RWPE1 (cell line): ENCODE results near the gene ANKLE2.

Source experiments
- CTCF ChIA-PET: fragments of 350-600 bp; sonication (Branson Sonifier 250); formaldehyde crosslinking; extraction: SDS; loops from one replicate; lab custom pipeline; 2021; lab: Yijun Ruan, JAX
- POLR2A ChIA-PET: fragments of 400-600 bp; formaldehyde crosslinking; extraction: SDS; loops from one replicate; lab custom pipeline; 2020; ENCODE audit warnings: antibody characterized with exemption; ENCODE audit not compliant: low non-redundant PET; lab: Yijun Ruan, JAX
- DNase-seq: peaks from one replicate; pipeline ENCODE4 v3.0.0; 2012; ENCODE audit warnings: low spot score
- H3K27ac ChIP-seq: fragments of 450-650 bp; 2 replicates; pipeline ENCODE4 v1.5.1; 2017
- TF ChIP-seq, protein P1 (sequence below): fragments of 450-650 bp; conservative IDR thresholded peaks from 2 replicates; pipeline ENCODE4 v1.5.1; 2017; ENCODE audit warnings: low read depth, mild to moderate bottlenecking

Gene ANKLE2

DNA sequence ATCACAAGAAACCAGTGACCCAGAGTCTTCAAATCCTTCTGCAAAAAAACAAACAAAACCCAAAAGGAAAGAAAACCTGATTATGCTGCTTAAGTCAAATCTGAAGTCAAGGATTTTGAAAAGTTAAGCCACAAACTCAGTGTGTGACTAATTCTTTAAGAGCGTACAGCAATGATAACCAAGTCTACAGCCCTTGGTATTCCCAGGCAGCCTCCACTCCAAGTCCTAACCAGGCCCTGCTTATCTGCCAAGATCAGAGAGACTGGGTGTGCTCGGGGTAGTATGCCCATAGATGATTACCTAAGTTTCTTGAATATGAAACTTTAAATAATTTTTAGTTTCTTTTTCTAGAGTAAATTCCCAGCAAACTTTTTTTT, 37.9 kb downstream of the ANKLE2 start:
- TF ChIP-seq, protein P1, sequence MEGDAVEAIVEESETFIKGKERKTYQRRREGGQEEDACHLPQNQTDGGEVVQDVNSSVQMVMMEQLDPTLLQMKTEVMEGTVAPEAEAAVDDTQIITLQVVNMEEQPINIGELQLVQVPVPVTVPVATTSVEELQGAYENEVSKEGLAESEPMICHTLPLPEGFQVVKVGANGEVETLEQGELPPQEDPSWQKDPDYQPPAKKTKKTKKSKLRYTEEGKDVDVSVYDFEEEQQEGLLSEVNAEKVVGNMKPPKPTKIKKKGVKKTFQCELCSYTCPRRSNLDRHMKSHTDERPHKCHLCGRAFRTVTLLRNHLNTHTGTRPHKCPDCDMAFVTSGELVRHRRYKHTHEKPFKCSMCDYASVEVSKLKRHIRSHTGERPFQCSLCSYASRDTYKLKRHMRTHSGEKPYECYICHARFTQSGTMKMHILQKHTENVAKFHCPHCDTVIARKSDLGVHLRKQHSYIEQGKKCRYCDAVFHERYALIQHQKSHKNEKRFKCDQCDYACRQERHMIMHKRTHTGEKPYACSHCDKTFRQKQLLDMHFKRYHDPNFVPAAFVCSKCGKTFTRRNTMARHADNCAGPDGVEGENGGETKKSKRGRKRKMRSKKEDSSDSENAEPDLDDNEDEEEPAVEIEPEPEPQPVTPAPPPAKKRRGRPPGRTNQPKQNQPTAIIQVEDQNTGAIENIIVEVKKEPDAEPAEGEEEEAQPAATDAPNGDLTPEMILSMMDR = no peak
- ChIA-PET POLR2A (no interaction called here), CTCF (interaction anchor here (0.8 kb wide), 1 partner anchor 19 kb away, joined by 3 read pairs; no protein-coding TSS in a partner anchor)
- DNase-seq = no peak
- peak overlapping the region; percentile 52 for H3K27ac ChIP-seq

- TF ChIP-seq, protein P1 = no peak
- H3K27ac ChIP-seq = peak overlapping the region; percentile 52
- DNase-seq = no peak
- ChIA-PET CTCF (interaction anchor here (0.8 kb wide), 1 partner anchor 19 kb away, joined by 3 read pairs; no protein-coding TSS in a partner anchor), POLR2A (no interaction called here)
Measured at GRCh38 chr12:132723015-132723763, 38.4 kb downstream of the ANKLE2 start.

GRCh38 chr12:132720606-132721345, 40.9 kb downstream of the ANKLE2 start:
- ChIA-PET CTCF (no interaction called here), POLR2A (no interaction called here)
- DNase-seq = no peak
- peak overlapping the region; percentile 52 for H3K27ac ChIP-seq
- TF ChIP-seq, protein P1 = no peak

DNA sequence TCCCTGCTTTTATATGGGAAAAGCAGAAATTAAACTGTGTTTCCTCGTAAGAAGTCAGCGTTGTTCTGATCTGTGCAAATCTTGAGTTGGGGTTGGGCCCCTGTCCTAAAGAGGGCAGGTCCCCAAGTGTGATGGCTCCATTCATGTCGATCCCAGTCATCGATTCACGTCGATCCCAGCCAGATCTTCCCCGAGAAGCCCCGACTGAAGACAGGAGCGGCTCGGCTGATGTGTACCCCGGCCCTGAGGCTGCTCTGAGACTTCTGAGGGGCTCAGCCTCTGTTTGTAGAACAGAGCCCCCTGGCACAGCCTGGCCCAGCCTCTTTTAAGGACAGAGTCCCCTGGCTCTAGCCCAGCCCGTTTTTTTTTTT, 41.7 kb downstream of the ANKLE2 start:
- POLR2A ChIA-PET = no interaction called here
- peak overlapping the region; percentile 52 for H3K27ac ChIP-seq
- TF ChIP-seq, protein P1 = no peak
- DNase-seq = no peak
- CTCF ChIA-PET = no interaction called here

DNA sequence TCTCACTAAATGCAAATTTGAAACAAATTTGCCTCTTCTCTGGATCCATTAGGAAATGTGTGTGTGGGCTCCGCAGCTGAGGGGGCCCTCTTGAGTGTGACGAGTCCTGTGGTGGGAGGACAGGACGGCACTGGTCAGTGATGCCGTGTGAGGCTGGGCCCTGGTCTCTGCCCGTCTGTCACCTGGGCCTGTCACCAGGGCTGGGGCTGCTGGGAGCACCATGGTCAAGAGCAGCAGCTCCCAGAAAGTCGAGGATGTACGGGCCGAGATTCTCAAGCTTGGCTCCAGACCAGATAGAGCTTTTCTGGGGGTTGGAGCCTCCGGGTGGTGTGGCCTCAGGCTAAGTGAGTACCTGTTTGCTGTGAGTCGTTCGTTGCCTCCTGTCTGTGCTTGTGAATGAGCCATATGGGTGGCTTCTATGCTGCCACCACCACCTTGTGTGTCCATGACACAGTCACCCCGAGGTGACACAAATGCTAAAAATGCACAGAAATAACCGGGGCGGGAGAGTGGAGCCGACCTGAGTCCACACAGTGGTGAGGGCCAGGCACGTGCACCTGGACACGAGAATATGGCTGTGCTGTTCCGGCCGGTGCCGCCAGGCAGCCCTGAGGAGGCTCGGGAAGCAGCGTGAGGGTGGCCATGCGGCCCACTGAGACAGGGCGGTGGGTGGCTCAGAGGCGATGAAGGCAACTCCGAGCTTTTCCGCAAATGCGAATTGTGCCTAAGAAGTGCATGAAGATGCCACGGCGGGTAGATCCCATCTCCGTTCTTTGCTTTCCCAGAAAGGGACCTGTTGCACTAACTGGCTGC, 42.3 kb downstream of the ANKLE2 start:
- TF ChIP-seq, protein P1 = no peak
- no peak for DNase-seq
- H3K27ac ChIP-seq = peak overlapping the region; percentile 52
- POLR2A ChIA-PET = no interaction called here
- CTCF ChIA-PET = no interaction called here

- CTCF ChIA-PET = no interaction called here
- TF ChIP-seq, protein P1 = no peak
- peak overlapping the region; percentile 52 for H3K27ac ChIP-seq
- DNase-seq = no peak
- POLR2A ChIA-PET = no interaction called here
Measured at GRCh38 chr12:132718644-132719043, 43.0 kb downstream of the ANKLE2 start.
